ENCODE measurements around the gene ITPKB.

GRCh38 chr1:226698659-226699058 lies 40.4 kb downstream of the ITPKB start:
- TF ChIP-seq, protein P1, sequence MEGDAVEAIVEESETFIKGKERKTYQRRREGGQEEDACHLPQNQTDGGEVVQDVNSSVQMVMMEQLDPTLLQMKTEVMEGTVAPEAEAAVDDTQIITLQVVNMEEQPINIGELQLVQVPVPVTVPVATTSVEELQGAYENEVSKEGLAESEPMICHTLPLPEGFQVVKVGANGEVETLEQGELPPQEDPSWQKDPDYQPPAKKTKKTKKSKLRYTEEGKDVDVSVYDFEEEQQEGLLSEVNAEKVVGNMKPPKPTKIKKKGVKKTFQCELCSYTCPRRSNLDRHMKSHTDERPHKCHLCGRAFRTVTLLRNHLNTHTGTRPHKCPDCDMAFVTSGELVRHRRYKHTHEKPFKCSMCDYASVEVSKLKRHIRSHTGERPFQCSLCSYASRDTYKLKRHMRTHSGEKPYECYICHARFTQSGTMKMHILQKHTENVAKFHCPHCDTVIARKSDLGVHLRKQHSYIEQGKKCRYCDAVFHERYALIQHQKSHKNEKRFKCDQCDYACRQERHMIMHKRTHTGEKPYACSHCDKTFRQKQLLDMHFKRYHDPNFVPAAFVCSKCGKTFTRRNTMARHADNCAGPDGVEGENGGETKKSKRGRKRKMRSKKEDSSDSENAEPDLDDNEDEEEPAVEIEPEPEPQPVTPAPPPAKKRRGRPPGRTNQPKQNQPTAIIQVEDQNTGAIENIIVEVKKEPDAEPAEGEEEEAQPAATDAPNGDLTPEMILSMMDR (IDR thresholded peaks at IDR 0.05), result no peak
- TF ChIP-seq POLR2A (IDR thresholded peaks at IDR 0.05), result no peak

Data from ovary (tissue), 3 donors.